Measurements from ENCODE around the gene MTA3.

The MTA3 gene

GRCh38 chr2:42757981-42758740 is 189.7 kb downstream of the MTA3 start:
- TF ChIP-seq CTCF (IDR thresholded peaks at IDR 0.05; ENCODE audit: low read depth, low read length): no peak
- Histone ChIP-seq H3K4me3 (ENCODE audit: low read depth, low read length) (no peak overlapping the region), H3K27me3 (ENCODE audit: insufficient read depth, low read depth, severe bottlenecking) (no peaks in the 10 kb centered on the region), H3K9me3 (ENCODE audit: severe bottlenecking) (no peaks in the 10 kb centered on the region), H3K27ac (no peak overlapping the region), H3K36me3 (no peaks in the 10 kb centered on the region)
- DNase-seq: no peak

- Histone ChIP-seq H3K9me3 (ENCODE audit: severe bottlenecking) (no peaks in the 10 kb centered on the region), H3K27me3 (ENCODE audit: insufficient read depth, low read depth, severe bottlenecking) (no peaks in the 10 kb centered on the region), H3K27ac (no peak overlapping the region), H3K4me3 (ENCODE audit: low read depth, low read length) (no peak overlapping the region), H3K36me3 (no peaks in the 10 kb centered on the region)
- DNase-seq: no peak
- TF ChIP-seq CTCF (IDR thresholded peaks at IDR 0.05; ENCODE audit: low read depth, low read length): no peak
Observed at GRCh38 chr2:42758751-42759150, 190.3 kb downstream of the MTA3 start.

- TF ChIP-seq CTCF (IDR thresholded peaks at IDR 0.05; ENCODE audit: low read depth, low read length): no peak
- Histone ChIP-seq H3K4me3 (ENCODE audit: low read depth, low read length) (no peak overlapping the region), H3K36me3 (no peaks in the 10 kb centered on the region), H3K27me3 (ENCODE audit: insufficient read depth, low read depth, severe bottlenecking) (no peaks in the 10 kb centered on the region), H3K27ac (no peak overlapping the region), H3K9me3 (ENCODE audit: severe bottlenecking) (no peaks in the 10 kb centered on the region)
- DNase-seq: no peak
Observed at GRCh38 chr2:42761554-42761953, 193.1 kb downstream of the MTA3 start.

- no peak for DNase-seq
- Histone ChIP-seq H3K27me3 (ENCODE audit: insufficient read depth, low read depth, severe bottlenecking) (no peaks in the 10 kb centered on the region), H3K9me3 (ENCODE audit: severe bottlenecking) (no peaks in the 10 kb centered on the region), H3K4me3 (ENCODE audit: low read depth, low read length) (no peak overlapping the region), H3K36me3 (no peaks in the 10 kb centered on the region), H3K27ac (no peak overlapping the region)
- TF ChIP-seq CTCF (IDR thresholded peaks at IDR 0.05; ENCODE audit: low read depth, low read length): no peak
Observed at GRCh38 chr2:42762155-42762554, 193.7 kb downstream of the MTA3 start.

GRCh38 chr2:42762823-42763804 is 194.7 kb downstream of the MTA3 start:
- TF ChIP-seq CTCF (IDR thresholded peaks at IDR 0.05; ENCODE audit: low read depth, low read length): no peak
- Histone ChIP-seq H3K9me3 (ENCODE audit: severe bottlenecking) (no peaks in the 10 kb centered on the region), H3K27ac (no peak overlapping the region), H3K27me3 (ENCODE audit: insufficient read depth, low read depth, severe bottlenecking) (no peaks in the 10 kb centered on the region), H3K4me3 (ENCODE audit: low read depth, low read length) (no peak overlapping the region), H3K36me3 (no peaks in the 10 kb centered on the region)
- no peak for DNase-seq

Data from WERI-Rb-1 (cell line).